Measurements from ENCODE around the gene MRGPRX4. TPM values are rescaled to one million over a fixed set of nuclear protein-coding genes. Genes with fewer than 3 reads are reported as not detected.
A peak's percentile ranks its signal among the peaks of the same experiment; 100 is the strongest.

Gene MRGPRX4
- polyA plus RNA-seq, 2 of the 4 experiments (the other 2 are of a cell fraction), result not detected

GRCh38 chr11:18144243-18144642 lies 28.4 kb upstream of the MRGPRX4 start:
- no peak overlapping the region for H3K27ac ChIP-seq
- H3K4me3 ChIP-seq, result no peak overlapping the region
- POLR2A ChIA-PET, result no interaction called here
- CTCF ChIA-PET, result interaction anchor here (2.3 kb wide), 1 partner anchor 28 kb away, joined by 10 read pairs; no protein-coding TSS in a partner anchor
- H3K9me3 ChIP-seq, result no peaks in the 10 kb centered on the region; the same call in 2 of the 3 replicates
- TF ChIP-seq BHLHE40 (IDR thresholded peaks at IDR 0.05; ENCODE audit: low read depth, low read length) (no peak), RAD21 (conservative IDR thresholded peaks at IDR 0.05 in 1 of 2, IDR thresholded peaks at IDR 0.05 in 1 of 2) (no peak), ATOH8 (CRISPR knock-in tag; IDR thresholded peaks at IDR 0.05; ENCODE audit: low read depth) (no peak), E2F6 (IDR thresholded peaks at IDR 0.05; ENCODE audit: borderline replicate concordance, low read depth) (no peak), HOXA7 (CRISPR knock-in tag; IDR thresholded peaks at IDR 0.05) (no peak), ZNF302 (CRISPR knock-in tag; IDR thresholded peaks at IDR 0.05) (no peak), USF2 (IDR thresholded peaks at IDR 0.05) (no peak), MAX (IDR thresholded peaks at IDR 0.05) (no peak), TFCP2L1 (CRISPR knock-in tag; IDR thresholded peaks at IDR 0.05) (no peak), SREBF2 (IDR thresholded peaks at IDR 0.05) (no peak)
- H3K4me1 ChIP-seq, result no peaks in the 10 kb centered on the region
- H3K4me2 ChIP-seq, result no peak overlapping the region
- DNase-seq (ENCODE audit: low read depth in 1 of 2, low spot score in 1 of 2) (no peak), ATAC-seq (no peak), FAIRE-seq (no peak)
- WGBS (ENCODE audit: missing lambda C conversion rate), result 38% methylated on average over 5 of the region's 5 CpGs

- ChIA-PET CTCF (interaction anchor here (1.3 to 2.3 kb wide), 3 partner anchors 15 to 35 kb away, joined by 3 to 10 read pairs (median 5); no protein-coding TSS in a partner anchor), POLR2A (no interaction called here)
- 17% methylated on average over 2 of the region's 2 CpGs for WGBS (ENCODE audit: missing lambda C conversion rate)
- no peak for FAIRE-seq
- no peaks in the 10 kb centered on the region; the same call in 2 of the 3 replicates for H3K9me3 ChIP-seq
- DNase-seq (ENCODE audit: low read depth in 1 of 2, low spot score in 1 of 2), result peak; percentile 7 to 11
- TF ChIP-seq CTCF (IDR thresholded peaks at IDR 0.05), result peak; percentile 29; the same call in 1 of the 3 replicates
- no peak for TF ChIP-seq ATOH8 (CRISPR knock-in tag; IDR thresholded peaks at IDR 0.05; ENCODE audit: low read depth)
- no peak overlapping the region for H3K4me3 ChIP-seq
- peak; percentile 60 to 62; a peak in 2 of 6 replicates for ATAC-seq
- no peaks in the 10 kb centered on the region for H3K4me1 ChIP-seq
- no peak overlapping the region for H3K4me2 ChIP-seq
- H3K27ac ChIP-seq, result no peak overlapping the region
Observed at GRCh38 chr11:18145025-18145424, 27.6 kb upstream of the MRGPRX4 start.

GRCh38 chr11:18145837-18146236 lies 26.8 kb upstream of the MRGPRX4 start:
- H3K4me3 ChIP-seq, result no peak overlapping the region
- no peak overlapping the region for H3K27ac ChIP-seq
- ATAC-seq (no peak), DNase-seq (ENCODE audit: low read depth in 1 of 2, low spot score in 1 of 2) (no peak), FAIRE-seq (no peak)
- no peaks in the 10 kb centered on the region for H3K4me1 ChIP-seq
- POLR2A ChIA-PET, result no interaction called here
- H3K9me3 ChIP-seq, result no peaks in the 10 kb centered on the region
- H3K4me2 ChIP-seq, result no peak overlapping the region
- CTCF ChIA-PET, result interaction anchor here (1.3 to 2.3 kb wide), 3 partner anchors 16 to 36 kb away, joined by 3 to 10 read pairs (median 5); no protein-coding TSS in a partner anchor
- 5% methylated on average over 3 of the region's 3 CpGs for WGBS (ENCODE audit: missing lambda C conversion rate)
- no peak for TF ChIP-seq FOSL2 (IDR thresholded peaks at IDR 0.05)
- no peak for TF ChIP-seq FOSL2 (CRISPR knock-in tag; IDR thresholded peaks at IDR 0.05)
- no peak for TF ChIP-seq JUNB (IDR thresholded peaks at IDR 0.05)
- TF ChIP-seq PHF8 (IDR thresholded peaks at IDR 0.05; ENCODE audit: borderline replicate concordance, low read depth), result no peak
- TF ChIP-seq HOXA7 (CRISPR knock-in tag; IDR thresholded peaks at IDR 0.05), result no peak
- no peak for TF ChIP-seq TP53 (CRISPR knock-in tag; IDR thresholded peaks at IDR 0.05)
- TF ChIP-seq KDM5A (IDR thresholded peaks at IDR 0.05), result no peak
- TF ChIP-seq NFE2L2 (conservative IDR thresholded peaks at IDR 0.05; ENCODE audit: low read length), result no peak
- no peak for TF ChIP-seq REST (IDR thresholded peaks at IDR 0.05)
- no peak for TF ChIP-seq GATA3 (IDR thresholded peaks at IDR 0.05; ENCODE audit: borderline replicate concordance)
- TF ChIP-seq JUN (IDR thresholded peaks at IDR 0.05), result no peak

All from A549 (cell line).